ENCODE measurements around the gene LBHD2.

GRCh38 chr14:103137689-103138300 is 53.8 kb downstream of the LBHD2 start:
- no peak for TF ChIP-seq CTCF (IDR thresholded peaks at IDR 0.05)
- peak; percentile 93 for TF ChIP-seq SIN3A (IDR thresholded peaks at IDR 0.05; ENCODE audit: borderline replicate concordance, insufficient read depth, low read depth, low read length)
- TF ChIP-seq TCF7L2 (IDR thresholded peaks at IDR 0.05; ENCODE audit: low read depth, low read length): no peak
- TF ChIP-seq POLR2AphosphoS5 (IDR thresholded peaks at IDR 0.05; ENCODE audit: low read depth, low read length): peak; percentile 77; the same call in 1 of the 2 replicates

Data from Panc1 (cell line).